HepG2 (cell line): ENCODE data around the gene EEF1A2.

Experiments used
- POLR2AphosphoS5 ChIP-seq: IDR thresholded peaks from 2 replicates; pipeline ENCODE4 v1.6.1; 2012; ENCODE audit warnings: low read depth, low read length
- ZFP36 ChIP-seq: fragments of 150-350 bp; IDR thresholded peaks from 2 replicates; pipeline ENCODE4 v1.6.1; 2018; ENCODE audit warnings: borderline replicate concordance, low read length, low read depth; ENCODE audit not compliant: partially characterized antibody

DNA sequence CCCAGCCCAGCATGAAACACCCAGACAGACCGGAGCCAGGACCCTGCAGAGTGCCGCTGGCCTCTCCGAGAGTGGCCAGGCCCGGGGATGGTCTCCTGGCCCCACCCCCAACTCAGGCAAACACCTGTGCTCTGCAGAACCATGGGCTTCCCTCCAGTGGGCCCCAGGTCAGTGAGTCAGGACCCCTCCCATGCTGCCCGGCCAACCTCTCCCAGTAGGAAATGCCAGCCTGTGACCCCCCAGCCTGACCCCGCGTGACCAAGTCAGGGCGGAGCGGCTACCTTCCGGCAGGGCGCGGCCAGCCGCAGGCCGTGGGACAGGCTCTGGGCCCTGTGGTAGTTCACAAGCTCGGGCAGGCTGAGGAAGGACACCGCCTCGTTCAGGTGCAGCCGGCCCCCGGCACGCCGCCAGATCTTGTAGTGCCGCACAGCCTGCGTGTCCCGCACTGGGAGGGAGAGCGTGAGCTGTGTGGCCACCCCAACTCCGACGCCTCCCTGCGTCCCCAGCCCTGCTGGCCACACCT is 35.0 kb upstream of the EEF1A2 start:
- TF ChIP-seq ZFP36 (no peak), POLR2AphosphoS5 (no peak)
